Pancreas (tissue), 10 donors: Measurements from ENCODE around the gene RAB40C. TPM values are rescaled to one million over a fixed set of nuclear protein-coding genes. Genes with fewer than 3 reads are reported as not detected.

Source experiments
- ATAC-seq, 4 donors: fragments of 200-7000 bp; cut with Tn5 transposase; one replicate each; pipeline versions ENCODE4 v1.8.0 to v1.9.1; 2020; ENCODE audit warnings: mild to moderate bottlenecking in 4 of 4, moderate library complexity in 4 of 4
- DNase-seq, 6 donors: peaks; one replicate each; pipeline ENCODE4 v3.0.0-alpha.2; 2020
- FAIRE-seq: peaks from 2 replicates; lab custom pipeline; 2012; peaks lifted over from hg19 to GRCh38; lab: Jason Lieb, UNC
- H3K27ac ChIP-seq, 4 donors: fragments of 200-600 bp; sonication (generic); 1 replicate in 3 of 4; 2 replicates in 1 of 4; pipeline versions ENCODE4 v1.5.0 to v1.8.0; 2020
- H3K27me3 ChIP-seq, 4 donors: fragments of 200-600 bp; one replicate each; pipeline ENCODE4 v1.8.0; 2021
- H3K36me3 ChIP-seq, 3 donors: fragments of 200-600 bp; sonication (generic) in 1 of 3; one replicate each; pipeline versions ENCODE4 v1.5.0 to v1.8.0; 2020 to 2021
- H3K4me1 ChIP-seq, 3 donors: fragments of 200-600 bp; one replicate each; pipeline ENCODE4 v1.8.0; 2021
- H3K4me3 ChIP-seq, 4 donors: fragments of 200-600 bp; sonication (generic) in 2 of 4; one replicate each; pipeline versions ENCODE4 v1.5.0 to v1.8.0; 2020 to 2021
- H3K9me3 ChIP-seq, 4 donors: fragments of 200-600 bp; one replicate each; pipeline ENCODE4 v1.8.0; 2021
- WGBS, 2 donors: extraction: QIAGEN DNeasy Blood & Tissue Kit; methylation state at CpG; one replicate each; pipeline ENCODE4 v1.1.7; 2013; 5-methylcytosine and 5-hydroxymethylcytosine counted together
- intact Hi-C, 3 donors: fragments of 100-400 bp; cut with DNase I; formaldehyde crosslinking; loops; one replicate each; pipeline versions ENCODE4 v1.11.1 to v1.14.2; 2022
- polyA plus RNA-seq, 2 donors: library from polyadenylated mRNA; stranded (reverse); fragments of 200-250 nt; gene quantifications; one replicate each; pipeline ENCODE4 v1.2.3, GENCODE V29; 2013
- total RNA-seq, 6 donors: library from RNA; stranded (reverse); fragmentation: NEBNext Ultra II Directional in 4 of 6; extraction: Animal tissue kit (Norgen Biotek cat#: 25700) in 4 of 6; gene quantifications; one replicate each; pipeline versions ENCODE4 v1.2.1 to v1.2.4, GENCODE V29; 2021 to 2023
- TF ChIP-seq, protein P1 (sequence below), 4 donors: fragments of 200-600 bp; sonication (generic) in 3 of 4; IDR thresholded peaks; one replicate each; pipeline versions ENCODE4 v1.5.0 to v1.8.0; 2021; ENCODE audit warnings: antibody characterized with exemption in 4 of 4
- donor health status: healthy with polysubstance abuse.
- donor health status: DM: no; HTN: no; CAD: no; lungs with moderate emphysema.
- donor health status: DM: no; HTN: no; CAD: no.
- donor health status: control.
- donor health status: control.
- donor health status: Bipolar disorder and iron deficiency.
- donor health status: DM: yes; HTN: yes; CAD: no.
- donor health status: DM: no; HTN: no; CAD: no.
- donor health status: DM: no; HTN: no; CAD: no.
- donor health status: DM: yes; HTN: yes; CAD: no.

Gene RAB40C, protein sequence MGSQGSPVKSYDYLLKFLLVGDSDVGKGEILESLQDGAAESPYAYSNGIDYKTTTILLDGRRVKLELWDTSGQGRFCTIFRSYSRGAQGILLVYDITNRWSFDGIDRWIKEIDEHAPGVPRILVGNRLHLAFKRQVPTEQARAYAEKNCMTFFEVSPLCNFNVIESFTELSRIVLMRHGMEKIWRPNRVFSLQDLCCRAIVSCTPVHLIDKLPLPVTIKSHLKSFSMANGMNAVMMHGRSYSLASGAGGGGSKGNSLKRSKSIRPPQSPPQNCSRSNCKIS
- total RNA-seq (10 to 100 TPM; 19.4 to 42.4 (median 30.6) TPM), polyA plus RNA-seq (10 to 100 TPM; 47.0 to 71.4 TPM)

DNA sequence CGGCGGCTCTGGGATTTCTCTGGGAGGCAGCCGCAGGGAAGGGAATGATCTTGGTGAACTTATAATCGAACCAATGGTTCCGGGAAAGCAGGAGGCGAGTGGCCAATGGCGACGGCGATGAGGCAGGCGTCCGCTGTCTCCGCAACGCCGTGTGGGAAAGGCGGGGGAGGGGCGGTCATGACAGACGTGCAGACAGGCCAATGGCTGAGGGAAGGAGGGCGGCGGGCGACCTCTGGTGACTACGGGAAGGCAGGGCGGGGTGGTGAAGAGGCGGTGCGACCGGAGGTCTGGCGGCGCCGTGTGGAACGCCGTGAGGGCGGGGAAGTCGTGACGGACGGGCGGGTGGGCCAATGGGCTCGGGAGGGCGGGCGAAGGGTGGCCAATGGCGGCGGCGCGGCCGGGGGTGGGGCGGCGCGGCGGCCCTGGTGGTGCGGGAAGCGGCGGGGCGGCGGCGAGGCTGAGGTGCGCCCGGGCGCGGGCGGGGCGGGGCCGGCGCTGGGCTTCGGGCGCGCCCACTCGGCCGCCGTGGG, at the start of gene RAB40C:
Gene RAB40C, plus strand, starts transcription at position 409 of the 530 bp plus-strand sequence. CDS start 226 bp downstream, outside the sequence.
- 0 to 1% methylated on average over 27 to 67 of the region's 67 CpGs for WGBS, 2 donors
- FAIRE-seq, result no peak
- Histone ChIP-seq H3K36me3 (no peaks in the 10 kb centered on the region), H3K4me3 (peak within 1 kb of the TSS; percentile 65 to 86 (median 77)), H3K27ac (peak within 1 kb of the TSS; percentile 96 to 98 (median 97)), H3K27me3 (no peaks in the 10 kb centered on the region), H3K4me1 (peaks cover 37 to 50% (median 49%) of the 10 kb centered on the region in 3 donors), H3K9me3 (no peaks in the 10 kb centered on the region)
- intact Hi-C loops, result no loop called here
- TF ChIP-seq, protein P1, sequence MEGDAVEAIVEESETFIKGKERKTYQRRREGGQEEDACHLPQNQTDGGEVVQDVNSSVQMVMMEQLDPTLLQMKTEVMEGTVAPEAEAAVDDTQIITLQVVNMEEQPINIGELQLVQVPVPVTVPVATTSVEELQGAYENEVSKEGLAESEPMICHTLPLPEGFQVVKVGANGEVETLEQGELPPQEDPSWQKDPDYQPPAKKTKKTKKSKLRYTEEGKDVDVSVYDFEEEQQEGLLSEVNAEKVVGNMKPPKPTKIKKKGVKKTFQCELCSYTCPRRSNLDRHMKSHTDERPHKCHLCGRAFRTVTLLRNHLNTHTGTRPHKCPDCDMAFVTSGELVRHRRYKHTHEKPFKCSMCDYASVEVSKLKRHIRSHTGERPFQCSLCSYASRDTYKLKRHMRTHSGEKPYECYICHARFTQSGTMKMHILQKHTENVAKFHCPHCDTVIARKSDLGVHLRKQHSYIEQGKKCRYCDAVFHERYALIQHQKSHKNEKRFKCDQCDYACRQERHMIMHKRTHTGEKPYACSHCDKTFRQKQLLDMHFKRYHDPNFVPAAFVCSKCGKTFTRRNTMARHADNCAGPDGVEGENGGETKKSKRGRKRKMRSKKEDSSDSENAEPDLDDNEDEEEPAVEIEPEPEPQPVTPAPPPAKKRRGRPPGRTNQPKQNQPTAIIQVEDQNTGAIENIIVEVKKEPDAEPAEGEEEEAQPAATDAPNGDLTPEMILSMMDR (IDR thresholded peaks at IDR 0.05), result peak in 1 of 4 donors; percentile 6
- peak; percentile 75 to 87 (median 79) for ATAC-seq
- peak; percentile 98 to 100 (median 99) for DNase-seq

DNA sequence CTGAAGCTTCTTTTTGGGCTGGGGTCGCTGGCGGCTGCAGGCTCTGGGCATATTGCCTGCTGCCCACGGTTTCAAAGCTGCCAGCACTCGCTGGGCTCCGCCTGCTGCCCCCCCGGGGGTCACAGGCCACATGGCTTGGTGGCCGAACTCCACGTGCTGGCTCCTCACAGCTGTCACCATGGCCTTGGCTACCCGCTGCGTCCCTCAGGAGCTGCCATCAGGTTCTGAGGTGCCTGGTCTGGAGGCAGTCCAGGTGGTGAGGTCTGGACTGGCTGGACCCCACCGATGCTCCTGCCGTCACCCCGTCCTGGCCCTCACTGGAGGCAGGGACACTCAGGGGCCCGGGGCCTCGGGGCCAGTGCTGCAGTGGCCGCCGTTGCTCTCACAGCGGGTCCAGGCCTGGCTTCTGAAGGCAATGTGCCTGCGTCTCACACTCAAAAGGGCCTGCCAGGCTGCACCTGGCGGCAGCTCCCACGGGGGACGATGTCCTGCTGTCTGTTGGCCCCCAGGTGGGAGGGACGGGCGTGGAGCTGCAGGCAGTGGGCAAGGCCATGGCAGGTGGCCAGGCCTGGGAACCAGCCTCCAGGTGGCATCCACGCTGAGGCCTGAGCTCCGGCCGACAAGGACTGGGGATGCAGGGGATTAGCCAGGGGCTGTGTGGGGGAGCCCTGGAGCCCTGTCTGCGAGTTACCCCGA, 49.1 kb upstream of the RAB40C start:
- FAIRE-seq (no peak), DNase-seq (peak; percentile 76 to 93 (median 80)), ATAC-seq (peak; percentile 53 to 83 (median 70))
- Histone ChIP-seq H3K4me3 (no peak overlapping the region), H3K36me3 (no peaks in the 10 kb centered on the region), H3K27ac (peak overlapping the region; percentile 33 to 62 (median 50)), H3K27me3 (no peaks in the 10 kb centered on the region), H3K9me3 (no peaks in the 10 kb centered on the region), H3K4me1 (peaks cover 11 to 17% (median 15%) of the 10 kb centered on the region in 3 donors)
- intact Hi-C loops, result no loop called here
- TF ChIP-seq, protein P1 (IDR thresholded peaks at IDR 0.05), result no peak
- 37 to 38% methylated on average over 28 to 29 of the region's 29 CpGs for WGBS, 2 donors

DNA sequence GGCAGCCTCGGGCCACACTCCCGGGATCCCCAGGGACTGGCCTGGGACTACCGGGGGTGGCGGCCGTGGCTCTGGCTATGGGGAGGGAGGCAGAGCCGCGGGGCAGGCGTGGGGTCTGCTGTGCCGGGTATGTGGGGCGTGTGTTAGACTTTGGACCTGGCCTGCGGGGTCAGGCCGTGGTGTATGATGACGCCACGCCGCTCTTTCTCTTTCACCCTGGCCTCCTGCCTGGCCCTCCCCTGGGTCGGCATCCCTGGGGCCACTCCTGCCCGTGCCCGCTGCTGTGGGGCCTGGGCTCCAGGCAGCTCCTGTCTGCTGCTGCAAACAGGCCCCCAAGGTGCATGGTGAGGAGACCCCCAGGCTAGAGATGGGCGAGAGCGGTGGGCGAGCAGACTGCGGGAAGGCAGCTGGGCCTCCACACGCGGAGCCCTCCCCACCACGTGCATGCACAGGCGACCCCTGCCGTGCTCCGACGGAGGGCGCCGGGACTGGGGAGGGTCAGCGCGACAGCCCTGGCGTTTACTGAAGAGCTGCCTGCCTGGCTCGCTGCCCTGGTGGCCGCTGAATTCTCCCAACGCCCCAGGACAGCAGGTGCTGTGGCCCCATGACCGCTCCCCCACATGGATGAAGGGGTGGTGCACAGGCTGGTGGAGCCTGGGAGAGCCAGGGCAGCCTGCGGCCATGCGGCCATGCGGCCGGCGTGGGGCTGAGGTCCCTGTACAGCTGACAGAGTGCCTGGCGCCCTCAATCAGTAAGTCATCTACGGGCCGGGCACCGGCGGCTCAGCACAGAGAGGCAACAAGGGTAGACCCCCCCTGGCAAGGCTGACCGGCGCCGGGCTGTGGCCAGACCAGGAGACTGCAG, 46.3 kb upstream of the RAB40C start:
- Histone ChIP-seq H3K4me3 (no peak overlapping the region), H3K27ac (no peak overlapping the region), H3K9me3 (no peaks in the 10 kb centered on the region), H3K36me3 (peaks cover 0 to 8% (median 0%) of the 10 kb centered on the region in 3 donors), H3K27me3 (no peaks in the 10 kb centered on the region), H3K4me1 (peaks cover 11 to 17% (median 15%) of the 10 kb centered on the region in 3 donors)
- 88 to 89% methylated on average over 51 of the region's 51 CpGs for WGBS, 2 donors
- DNase-seq (no peak), FAIRE-seq (no peak), ATAC-seq (no peak)
- intact Hi-C loops, result no loop called here
- TF ChIP-seq, protein P1 (IDR thresholded peaks at IDR 0.05), result no peak

DNA sequence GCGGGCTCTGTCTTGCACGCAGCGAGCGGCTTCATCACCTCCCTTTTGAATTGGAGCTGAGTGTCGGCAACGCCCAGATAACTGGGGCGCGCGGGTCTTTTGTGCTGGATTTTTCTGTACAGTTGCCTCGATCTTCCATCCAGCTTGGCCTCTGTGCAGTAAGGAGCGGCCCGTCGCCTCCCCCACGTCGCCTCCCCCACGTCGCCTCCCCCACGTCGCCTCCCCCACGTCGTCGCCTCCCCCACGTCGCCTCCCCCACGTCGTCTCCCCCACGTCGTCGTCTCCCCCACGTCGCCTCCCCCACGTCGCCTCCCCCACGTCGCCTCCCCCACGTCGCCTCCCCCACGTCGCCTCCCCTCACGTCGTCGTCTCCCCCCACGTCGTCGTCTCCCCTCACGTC, 45.3 kb upstream of the RAB40C start:
- Histone ChIP-seq H3K27me3 (no peaks in the 10 kb centered on the region), H3K9me3 (no peaks in the 10 kb centered on the region), H3K27ac (no peak overlapping the region), H3K4me1 (peaks cover 11 to 15% (median 13%) of the 10 kb centered on the region in 3 donors), H3K4me3 (no peak overlapping the region), H3K36me3 (peaks cover 0 to 14% (median 0%) of the 10 kb centered on the region in 3 donors)
- TF ChIP-seq, protein P1 (IDR thresholded peaks at IDR 0.05), result no peak
- WGBS, 2 donors, result 92 to 94% methylated on average over 43 to 46 of the region's 46 CpGs
- intact Hi-C loops, result no loop called here
- DNase-seq (no peak), FAIRE-seq (no peak), ATAC-seq (no peak)
